ENCODE measurements around the gene TRPV5. TPM values are rescaled to one million over a fixed set of nuclear protein-coding genes. Genes with fewer than 3 reads are reported as not detected.

Gene TRPV5
- polyA plus RNA-seq, 2 of the 4 experiments (the other 2 are of a cell fraction) = not detected

DNA sequence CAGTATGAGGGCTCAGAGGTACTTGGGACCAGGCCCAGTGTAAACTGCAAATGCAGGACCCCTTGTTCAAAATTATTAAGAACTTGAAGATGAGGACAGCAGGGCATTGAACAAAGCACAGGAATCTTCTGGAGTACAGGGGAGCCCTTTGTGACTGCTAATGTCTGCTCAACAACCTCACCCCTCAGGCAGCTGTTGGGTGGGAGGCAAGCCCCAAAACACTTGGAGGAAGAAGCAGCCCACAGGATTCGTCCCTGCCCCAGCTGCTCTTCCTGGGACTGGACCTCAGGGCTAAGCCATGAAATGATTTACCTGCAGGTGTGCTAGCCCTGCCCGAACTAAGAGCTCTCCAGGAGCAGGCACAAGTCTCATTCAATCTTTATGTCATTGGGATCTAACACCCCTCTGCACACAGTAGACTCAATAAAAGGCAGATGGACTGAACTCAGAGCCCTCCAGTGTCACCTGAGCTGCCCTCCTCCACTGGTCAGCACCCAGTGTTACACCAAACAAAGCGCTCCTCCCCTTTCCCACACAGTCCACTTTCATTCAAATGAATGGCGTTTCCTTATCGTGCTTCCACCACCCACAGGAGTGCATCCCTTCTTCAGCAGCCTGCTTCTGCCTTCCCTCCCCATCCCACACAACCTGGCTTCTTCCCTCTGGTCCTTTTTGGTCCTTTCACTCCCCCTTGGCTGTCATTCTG, 1.0 kb downstream of the TRPV5 start:
- 23% methylated on average over 5 of the region's 5 CpGs for WGBS (ENCODE audit: missing lambda C conversion rate)
- FAIRE-seq (no peak), ATAC-seq (peak in 1 of 2 experiments; percentile 48; a peak in 2 of 6 replicates), DNase-seq (ENCODE audit: low read depth in 1 of 2, low spot score in 1 of 2) (no peak)
- no peak overlapping the region for H3K27ac ChIP-seq
- ChIA-PET POLR2A (no interaction called here), CTCF (interaction anchor here (1.1 kb wide), 1 partner anchor 66 kb away, joined by 3 read pairs; no protein-coding TSS in a partner anchor)
- no peaks in the 10 kb centered on the region for H3K4me1 ChIP-seq
- TF ChIP-seq, protein P1, sequence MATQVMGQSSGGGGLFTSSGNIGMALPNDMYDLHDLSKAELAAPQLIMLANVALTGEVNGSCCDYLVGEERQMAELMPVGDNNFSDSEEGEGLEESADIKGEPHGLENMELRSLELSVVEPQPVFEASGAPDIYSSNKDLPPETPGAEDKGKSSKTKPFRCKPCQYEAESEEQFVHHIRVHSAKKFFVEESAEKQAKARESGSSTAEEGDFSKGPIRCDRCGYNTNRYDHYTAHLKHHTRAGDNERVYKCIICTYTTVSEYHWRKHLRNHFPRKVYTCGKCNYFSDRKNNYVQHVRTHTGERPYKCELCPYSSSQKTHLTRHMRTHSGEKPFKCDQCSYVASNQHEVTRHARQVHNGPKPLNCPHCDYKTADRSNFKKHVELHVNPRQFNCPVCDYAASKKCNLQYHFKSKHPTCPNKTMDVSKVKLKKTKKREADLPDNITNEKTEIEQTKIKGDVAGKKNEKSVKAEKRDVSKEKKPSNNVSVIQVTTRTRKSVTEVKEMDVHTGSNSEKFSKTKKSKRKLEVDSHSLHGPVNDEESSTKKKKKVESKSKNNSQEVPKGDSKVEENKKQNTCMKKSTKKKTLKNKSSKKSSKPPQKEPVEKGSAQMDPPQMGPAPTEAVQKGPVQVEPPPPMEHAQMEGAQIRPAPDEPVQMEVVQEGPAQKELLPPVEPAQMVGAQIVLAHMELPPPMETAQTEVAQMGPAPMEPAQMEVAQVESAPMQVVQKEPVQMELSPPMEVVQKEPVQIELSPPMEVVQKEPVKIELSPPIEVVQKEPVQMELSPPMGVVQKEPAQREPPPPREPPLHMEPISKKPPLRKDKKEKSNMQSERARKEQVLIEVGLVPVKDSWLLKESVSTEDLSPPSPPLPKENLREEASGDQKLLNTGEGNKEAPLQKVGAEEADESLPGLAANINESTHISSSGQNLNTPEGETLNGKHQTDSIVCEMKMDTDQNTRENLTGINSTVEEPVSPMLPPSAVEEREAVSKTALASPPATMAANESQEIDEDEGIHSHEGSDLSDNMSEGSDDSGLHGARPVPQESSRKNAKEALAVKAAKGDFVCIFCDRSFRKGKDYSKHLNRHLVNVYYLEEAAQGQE (IDR thresholded peaks at IDR 0.05) = no peak
- TF ChIP-seq RFX5 (IDR thresholded peaks at IDR 0.05) (no peak), MYC (IDR thresholded peaks at IDR 0.05; ENCODE audit: borderline replicate concordance, low read length) (no peak), FOSL2 (IDR thresholded peaks at IDR 0.05) (no peak), FOSL2 (CRISPR knock-in tag; IDR thresholded peaks at IDR 0.05) (no peak)
- no peak overlapping the region for H3K4me2 ChIP-seq
- no peaks in the 10 kb centered on the region for H3K9me3 ChIP-seq
- H3K4me3 ChIP-seq = no peak overlapping the region

DNA sequence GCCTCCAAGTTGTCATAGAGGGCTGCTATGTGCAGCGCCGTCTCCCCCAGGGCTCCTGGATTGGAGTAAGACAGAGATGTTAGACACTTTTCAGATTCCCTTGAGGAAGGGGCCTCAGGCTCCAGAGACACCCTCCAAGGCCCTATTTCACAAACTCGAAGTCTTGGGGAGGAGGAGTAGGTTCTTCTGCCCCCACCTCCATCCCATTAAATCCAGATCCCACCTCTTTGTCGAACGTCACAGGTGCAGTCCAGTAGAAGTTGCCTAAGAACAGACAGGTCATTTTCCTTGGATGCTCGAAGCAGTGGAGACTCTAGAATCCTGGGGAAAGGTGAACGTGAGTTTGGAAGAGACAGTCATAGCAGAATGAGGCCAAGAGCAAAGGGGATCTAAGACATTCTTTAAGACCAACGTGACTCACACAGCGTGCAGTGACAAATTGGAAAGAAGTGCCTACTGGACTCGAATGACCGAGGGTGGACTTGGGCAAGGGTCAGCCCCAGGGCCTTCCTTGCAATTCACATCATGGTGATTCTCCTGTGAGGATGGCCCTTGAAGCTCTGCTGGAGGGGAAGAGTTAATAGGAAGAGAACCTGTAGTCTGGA, 3.3 kb downstream of the TRPV5 start:
- H3K4me2 ChIP-seq = no peak overlapping the region
- ChIA-PET CTCF (no interaction called here), POLR2A (no interaction called here)
- H3K9me3 ChIP-seq = no peaks in the 10 kb centered on the region
- no peaks in the 10 kb centered on the region for H3K4me1 ChIP-seq
- FAIRE-seq = no peak
- DNase-seq (ENCODE audit: low read depth in 1 of 2, low spot score in 1 of 2) = no peak
- ATAC-seq = no peak
- TF ChIP-seq KDM5A (IDR thresholded peaks at IDR 0.05) (no peak), PHF8 (IDR thresholded peaks at IDR 0.05; ENCODE audit: borderline replicate concordance, low read depth) (no peak), EHF (CRISPR knock-in tag; IDR thresholded peaks at IDR 0.05) (no peak), ZNF302 (CRISPR knock-in tag; IDR thresholded peaks at IDR 0.05) (no peak), RAD21 (conservative IDR thresholded peaks at IDR 0.05 in 1 of 2, IDR thresholded peaks at IDR 0.05 in 1 of 2) (no peak), HOXA7 (CRISPR knock-in tag; IDR thresholded peaks at IDR 0.05) (no peak), HEYL (CRISPR knock-in tag; IDR thresholded peaks at IDR 0.05) (no peak), MYC (IDR thresholded peaks at IDR 0.05; ENCODE audit: borderline replicate concordance, low read length) (no peak), NPAS2 (CRISPR knock-in tag; IDR thresholded peaks at IDR 0.05; ENCODE audit: borderline replicate concordance) (no peak), TFCP2L1 (CRISPR knock-in tag; IDR thresholded peaks at IDR 0.05) (no peak), KDM1A (IDR thresholded peaks at IDR 0.05; ENCODE audit: low read depth) (no peak), RCOR1 (IDR thresholded peaks at IDR 0.05; ENCODE audit: low read depth, low read length) (no peak)
- TF ChIP-seq, protein P2, sequence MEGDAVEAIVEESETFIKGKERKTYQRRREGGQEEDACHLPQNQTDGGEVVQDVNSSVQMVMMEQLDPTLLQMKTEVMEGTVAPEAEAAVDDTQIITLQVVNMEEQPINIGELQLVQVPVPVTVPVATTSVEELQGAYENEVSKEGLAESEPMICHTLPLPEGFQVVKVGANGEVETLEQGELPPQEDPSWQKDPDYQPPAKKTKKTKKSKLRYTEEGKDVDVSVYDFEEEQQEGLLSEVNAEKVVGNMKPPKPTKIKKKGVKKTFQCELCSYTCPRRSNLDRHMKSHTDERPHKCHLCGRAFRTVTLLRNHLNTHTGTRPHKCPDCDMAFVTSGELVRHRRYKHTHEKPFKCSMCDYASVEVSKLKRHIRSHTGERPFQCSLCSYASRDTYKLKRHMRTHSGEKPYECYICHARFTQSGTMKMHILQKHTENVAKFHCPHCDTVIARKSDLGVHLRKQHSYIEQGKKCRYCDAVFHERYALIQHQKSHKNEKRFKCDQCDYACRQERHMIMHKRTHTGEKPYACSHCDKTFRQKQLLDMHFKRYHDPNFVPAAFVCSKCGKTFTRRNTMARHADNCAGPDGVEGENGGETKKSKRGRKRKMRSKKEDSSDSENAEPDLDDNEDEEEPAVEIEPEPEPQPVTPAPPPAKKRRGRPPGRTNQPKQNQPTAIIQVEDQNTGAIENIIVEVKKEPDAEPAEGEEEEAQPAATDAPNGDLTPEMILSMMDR (IDR thresholded peaks at IDR 0.05) = no peak
- H3K4me3 ChIP-seq = no peak overlapping the region
- no peak overlapping the region for H3K27ac ChIP-seq
- WGBS (ENCODE audit: missing lambda C conversion rate) = 1% methylated on average over 11 of the region's 11 CpGs

Data from A549 (cell line).